ENCODE results near the gene CMTM1.
"Not testable (repeated sequence)": the region's sequence is repeated elsewhere in the genome, so short reads cannot be mapped to it uniquely, and the experiment has no call there.

The CMTM1 gene

GRCh38 chr16:66594739-66595138 lies 28.5 kb downstream of the CMTM1 start:
- no peak for DNase-seq

GRCh38 chr16:66596559-66596958 lies 30.3 kb downstream of the CMTM1 start:
- DNase-seq: not testable (repeated sequence)

GRCh38 chr16:66596986-66597848 lies 31.0 kb downstream of the CMTM1 start:
- no peak for DNase-seq

- DNase-seq: no peak
Measured at GRCh38 chr16:66598111-66598510, 31.9 kb downstream of the CMTM1 start.

- no peak for DNase-seq
Measured at GRCh38 chr16:66599726-66600125, 33.5 kb downstream of the CMTM1 start.

GRCh38 chr16:66600477-66600876 lies 34.2 kb downstream of the CMTM1 start:
- no peak for DNase-seq

GRCh38 chr16:66601471-66601870 lies 35.2 kb downstream of the CMTM1 start:
- no peak for DNase-seq

- DNase-seq: peak; percentile 86
Measured at GRCh38 chr16:66603537-66604375, 37.5 kb downstream of the CMTM1 start.

- peak; percentile 79 for DNase-seq
Measured at GRCh38 chr16:66604376-66605176, 38.3 kb downstream of the CMTM1 start, which contains the start of gene CMTM3. Gene CMTM3 (plus strand): TSS chr16:66604704. CDS start chr16:66604806, 102 bp downstream.

GRCh38 chr16:66605177-66605978 lies 39.1 kb downstream of the CMTM1 start:
- DNase-seq: no peak

GRCh38 chr16:66605979-66606751 lies 39.9 kb downstream of the CMTM1 start:
- peak; percentile 16 for DNase-seq

GRCh38 chr16:66608241-66609138 lies 42.3 kb downstream of the CMTM1 start:
- peak; percentile 83 for DNase-seq

GRCh38 chr16:66609139-66609510 lies 42.9 kb downstream of the CMTM1 start:
- DNase-seq: no peak

GRCh38 chr16:66610111-66610820 lies 44.0 kb downstream of the CMTM1 start:
- DNase-seq: no peak

GRCh38 chr16:66611911-66612310 lies 45.7 kb downstream of the CMTM1 start:
- DNase-seq: not testable (repeated sequence)

GRCh38 chr16:66612422-66612821 lies 46.2 kb downstream of the CMTM1 start:
- no peak for DNase-seq

GRCh38 chr16:66614161-66614802 lies 48.0 kb downstream of the CMTM1 start:
- no peak for DNase-seq

- no peak for DNase-seq
Measured at GRCh38 chr16:66616169-66616568, 49.9 kb downstream of the CMTM1 start.

GRCh38 chr16:66616592-66616991 lies 50.4 kb downstream of the CMTM1 start:
- no peak for DNase-seq

Measured in CD4-positive, alpha-beta T cell treated with Interleukin-10 for 1 hour (primary cell).